DMS53 treated with DMSO at 0.1 percent for 48 hours (cell line): ENCODE data around the gene DDC.
A peak's percentile ranks its signal among the peaks of the same experiment; 100 is the strongest.

Experiments
- DNase-seq: peaks from one replicate; lab custom pipeline; 2025; ENCODE audit not compliant: unreplicated experiment; lab: John Stamatoyannopoulos, UW

DDC gene

GRCh38 chr7:50418086-50418515 is 147.1 kb downstream of the DDC start:
- DNase-seq: peak; percentile 58

- DNase-seq: no peak
Observed at GRCh38 chr7:50416527-50417182, 148.6 kb downstream of the DDC start.

- DNase-seq: no peak
Observed at GRCh38 chr7:50415844-50416364, 149.3 kb downstream of the DDC start.

- DNase-seq: no peak
Observed at GRCh38 chr7:50413561-50413960, 151.6 kb downstream of the DDC start.

GRCh38 chr7:50412973-50413372 is 152.2 kb downstream of the DDC start:
- no peak for DNase-seq

GRCh38 chr7:50411332-50411731 is 153.9 kb downstream of the DDC start:
- no peak for DNase-seq

GRCh38 chr7:50409856-50410745 is 155.1 kb downstream of the DDC start:
- DNase-seq: no peak
